SJSA1 (cell line): Measurements from ENCODE around the gene TRIM69. TPM values are rescaled to one million over a fixed set of nuclear protein-coding genes. Genes with fewer than 3 reads are reported as not detected.
"Not testable (repeated sequence)": the region's sequence is repeated elsewhere in the genome, so short reads cannot be mapped to it uniquely, and the experiment has no call there.

ENCODE experiments used
- DNase-seq, 2 experiments: peaks; one replicate each; pipeline ENCODE4 v3.0.0-alpha.2; 2015 to 2020; ENCODE audit warnings: low spot score in 2 of 2, low read depth in 1 of 2
- H3K27ac ChIP-seq: fragments of 250-450 bp; sonication (Bioruptor Pico); 2 replicates; pipeline ENCODE4 v1.5.1; 2020; ENCODE audit warnings: mild to moderate bottlenecking, moderate library complexity
- H3K27me3 ChIP-seq: fragments of 250-450 bp; sonication (Bioruptor Pico); replicated peaks from 2 replicates; pipeline ENCODE4 v1.5.1; 2020; ENCODE audit warnings: mild to moderate bottlenecking, moderate library complexity
- H3K36me3 ChIP-seq: fragments of 250-450 bp; sonication (Bioruptor Pico); 2 replicates; pipeline ENCODE4 v1.5.1; 2020; ENCODE audit warnings: mild to moderate bottlenecking
- H3K4me1 ChIP-seq: fragments of 250-450 bp; sonication (Bioruptor Pico); replicated peaks from 2 replicates; pipeline ENCODE4 v1.6.1; 2021; ENCODE audit warnings: mild to moderate bottlenecking
- H3K4me3 ChIP-seq: fragments of 250-450 bp; sonication (Bioruptor Pico); 2 replicates; pipeline ENCODE4 v1.5.1; 2020; ENCODE audit warnings: mild to moderate bottlenecking
- H3K9me3 ChIP-seq: fragments of 250-450 bp; sonication (Bioruptor Pico); replicated peaks from 2 replicates; pipeline ENCODE4 v1.5.1; 2020; ENCODE audit warnings: mild to moderate bottlenecking
- total RNA-seq: library from RNA; depleted of rRNA; stranded (reverse); fragments of >200 nt; shearing (Covaris generic); gene quantifications from 2 replicates; pipeline ENCODE4 v1.2.3, GENCODE V29; 2014

The TRIM69 gene
- total RNA-seq, 1 experiment from 2014 or later, result 9.1 TPM

DNA sequence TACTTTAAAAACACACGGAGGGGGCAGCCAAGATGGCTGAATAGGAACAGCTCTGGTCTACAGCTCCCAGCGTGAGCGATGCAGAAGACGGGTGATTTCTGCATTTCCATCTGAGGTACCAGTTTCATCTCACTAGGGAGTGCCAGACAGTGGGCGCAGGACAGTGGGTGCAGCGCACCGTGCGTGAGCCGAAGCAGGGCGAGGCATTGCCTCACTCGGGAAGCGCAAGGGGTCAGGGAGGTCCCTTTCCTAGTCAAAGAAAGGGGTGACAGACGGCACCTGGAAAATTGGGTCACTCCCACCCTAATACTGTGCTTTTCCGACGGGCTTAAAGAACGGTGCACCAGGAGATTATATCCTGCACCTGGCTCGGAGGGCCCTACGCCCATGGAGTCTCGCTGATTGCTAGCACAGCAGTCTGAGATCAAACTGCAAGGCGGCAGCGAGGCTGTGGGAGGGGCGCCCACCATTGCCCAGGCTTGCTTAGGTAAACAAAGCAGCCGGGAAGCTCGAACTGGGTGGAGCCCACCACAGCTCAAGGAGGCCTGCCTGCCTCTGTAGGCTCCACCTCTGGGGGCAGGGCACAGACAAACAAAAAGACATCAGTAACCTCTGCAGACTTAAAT lies 3.0 kb downstream of the TRIM69 start:
- H3K27me3 ChIP-seq, H3K9me3 ChIP-seq, H3K27ac ChIP-seq, H3K36me3 ChIP-seq, DNase-seq, H3K4me1 ChIP-seq, H3K4me3 ChIP-seq: not testable (repeated sequence)

DNA sequence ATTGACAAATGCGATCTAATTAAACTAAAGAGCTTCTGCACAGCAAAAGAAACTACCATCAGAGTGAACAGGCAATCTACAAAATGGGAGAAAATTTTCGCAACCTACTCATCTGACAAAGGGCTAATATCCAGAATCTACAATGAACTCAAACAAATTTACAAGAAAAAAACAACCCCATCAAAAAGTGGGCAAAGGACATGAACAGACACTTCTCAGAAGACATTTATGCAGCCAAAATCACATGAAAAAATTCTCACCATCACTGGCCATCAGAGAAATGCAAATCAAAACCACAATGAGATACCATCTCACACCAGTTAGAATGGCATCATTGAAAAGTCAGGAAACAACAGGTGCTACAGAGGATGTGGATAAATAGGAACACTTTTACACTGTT lies 7.1 kb downstream of the TRIM69 start:
- H3K36me3 ChIP-seq, H3K4me1 ChIP-seq, H3K27me3 ChIP-seq, H3K27ac ChIP-seq, H3K4me3 ChIP-seq, DNase-seq, H3K9me3 ChIP-seq: not testable (repeated sequence)

DNA sequence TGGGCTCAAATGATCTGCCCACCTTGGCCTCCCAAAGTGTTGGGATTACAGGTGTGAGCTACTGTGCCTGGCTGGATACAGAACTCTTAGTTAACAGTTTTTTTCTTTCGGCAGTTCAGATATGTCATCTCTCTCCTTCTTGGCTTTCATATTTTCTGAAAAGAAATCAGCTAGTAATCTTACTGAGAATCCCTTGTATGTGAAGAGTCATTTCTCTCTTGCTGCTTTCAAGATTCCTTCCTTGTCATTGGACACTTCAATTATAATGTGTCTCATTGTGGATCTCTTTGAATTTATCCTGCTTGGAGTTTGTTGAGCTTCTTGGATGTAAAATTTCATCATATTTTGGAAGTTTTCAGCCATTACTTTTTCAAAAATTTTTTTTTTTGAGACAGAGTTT lies 17.0 kb downstream of the TRIM69 start:
- DNase-seq, result no peak
- Histone ChIP-seq H3K27me3 (no peaks in the 10 kb centered on the region; the same call in 1 of the 2 replicates), H3K27ac (no peak overlapping the region), H3K9me3 (no peaks in the 10 kb centered on the region), H3K4me3 (no peak overlapping the region), H3K4me1 (no peaks in the 10 kb centered on the region), H3K36me3 (no peaks in the 10 kb centered on the region)

DNA sequence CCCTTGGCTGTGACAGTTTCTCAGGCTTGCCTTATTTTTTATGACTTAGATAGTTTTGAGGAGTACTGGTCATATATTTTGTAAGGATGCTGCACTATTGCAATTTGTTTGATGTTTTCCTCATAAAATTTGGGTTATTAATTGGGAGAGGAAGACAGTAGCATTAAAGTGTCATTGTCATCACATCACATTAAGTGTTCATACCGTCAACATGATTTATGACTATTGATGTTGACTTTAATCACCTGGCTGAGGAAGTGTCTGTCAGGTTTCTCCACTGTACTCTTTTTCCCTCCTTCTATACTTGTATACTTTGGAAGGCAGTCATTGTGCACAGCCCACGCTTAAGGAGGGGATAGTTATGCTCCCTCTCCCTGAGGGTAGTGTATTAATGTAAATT lies 26.9 kb downstream of the TRIM69 start:
- H3K4me1 ChIP-seq, result no peaks in the 10 kb centered on the region
- H3K36me3 ChIP-seq, result no peaks in the 10 kb centered on the region
- H3K9me3 ChIP-seq, result no peaks in the 10 kb centered on the region
- peaks cover 12% of the 10 kb centered on the region; the same call in 1 of the 2 replicates for H3K27me3 ChIP-seq
- H3K27ac ChIP-seq, result no peak overlapping the region
- DNase-seq, result no peak
- no peak overlapping the region for H3K4me3 ChIP-seq

DNA sequence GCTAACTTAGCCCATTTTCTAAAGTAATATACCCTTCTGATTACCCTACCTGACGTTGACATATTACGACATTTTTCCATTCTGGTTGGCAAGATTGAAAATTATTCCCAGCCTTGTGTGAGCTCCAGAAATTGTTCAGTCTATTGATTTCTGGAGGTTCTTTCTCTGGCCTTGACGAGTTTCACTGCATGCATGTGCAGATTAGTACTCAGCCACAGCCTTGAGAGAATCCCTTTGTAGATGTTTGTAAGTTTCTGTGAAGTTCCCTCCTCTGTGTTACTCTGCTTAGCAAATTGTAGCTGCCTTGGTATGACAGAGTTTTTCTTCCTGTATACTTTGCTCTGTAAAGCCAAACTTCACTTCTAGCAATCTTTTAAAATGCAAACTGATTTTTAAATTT lies 27.5 kb downstream of the TRIM69 start:
- H3K9me3 ChIP-seq, result no peaks in the 10 kb centered on the region
- peaks cover 12% of the 10 kb centered on the region; the same call in 1 of the 2 replicates for H3K27me3 ChIP-seq
- H3K27ac ChIP-seq, result no peak overlapping the region
- no peak overlapping the region for H3K4me3 ChIP-seq
- H3K4me1 ChIP-seq, result no peaks in the 10 kb centered on the region
- DNase-seq, result no peak
- no peaks in the 10 kb centered on the region for H3K36me3 ChIP-seq

DNA sequence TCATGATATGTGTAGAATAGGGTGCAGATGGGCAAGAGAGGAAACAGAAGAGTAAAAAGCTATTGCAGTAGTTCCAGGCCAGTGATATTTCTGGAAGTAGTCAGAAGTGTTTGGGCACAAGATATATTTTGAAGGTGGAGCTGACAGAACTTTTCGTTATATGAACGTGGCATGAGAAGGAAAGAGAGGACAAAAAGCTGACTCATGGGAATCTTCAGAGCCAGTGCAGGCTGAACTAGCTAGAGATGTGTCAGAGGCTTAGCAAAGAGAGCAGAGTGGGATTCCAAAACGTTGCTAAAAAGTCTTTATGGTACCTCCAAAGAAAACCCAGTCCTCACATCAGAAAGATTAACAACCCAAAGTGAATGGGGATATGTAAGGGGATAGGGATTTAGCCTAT lies 28.7 kb downstream of the TRIM69 start:
- Histone ChIP-seq H3K27ac (no peak overlapping the region), H3K4me1 (no peaks in the 10 kb centered on the region), H3K9me3 (no peaks in the 10 kb centered on the region), H3K4me3 (no peak overlapping the region), H3K36me3 (no peaks in the 10 kb centered on the region), H3K27me3 (peaks cover 5% of the 10 kb centered on the region; the same call in 1 of the 2 replicates)
- no peak for DNase-seq

DNA sequence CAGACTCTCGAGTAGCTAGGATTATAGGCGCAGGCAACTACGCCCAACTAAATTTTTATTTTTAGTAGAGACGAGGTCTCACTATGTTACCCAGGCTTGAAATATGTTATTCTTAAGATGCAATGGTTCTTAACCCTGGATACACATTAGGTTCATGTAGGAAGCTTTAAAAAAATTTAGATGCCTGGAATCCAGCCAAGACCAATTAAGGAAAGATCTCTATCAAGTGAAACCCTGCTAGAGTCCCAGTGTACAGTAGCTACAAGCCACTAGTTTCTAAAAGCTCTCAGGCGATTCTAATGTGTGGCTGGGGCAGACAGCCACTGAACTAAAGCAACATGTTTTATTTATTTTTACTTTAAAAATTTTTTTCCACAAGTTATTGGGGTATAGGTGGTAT lies 33.2 kb downstream of the TRIM69 start:
- no peak for DNase-seq
- H3K9me3 ChIP-seq, result peaks cover 3% of the 10 kb centered on the region; the same call in 1 of the 2 replicates
- no peak overlapping the region for H3K27ac ChIP-seq
- H3K36me3 ChIP-seq, result no peaks in the 10 kb centered on the region
- no peaks in the 10 kb centered on the region for H3K4me1 ChIP-seq
- H3K27me3 ChIP-seq, result no peaks in the 10 kb centered on the region; the same call in 1 of the 2 replicates
- no peak overlapping the region for H3K4me3 ChIP-seq

DNA sequence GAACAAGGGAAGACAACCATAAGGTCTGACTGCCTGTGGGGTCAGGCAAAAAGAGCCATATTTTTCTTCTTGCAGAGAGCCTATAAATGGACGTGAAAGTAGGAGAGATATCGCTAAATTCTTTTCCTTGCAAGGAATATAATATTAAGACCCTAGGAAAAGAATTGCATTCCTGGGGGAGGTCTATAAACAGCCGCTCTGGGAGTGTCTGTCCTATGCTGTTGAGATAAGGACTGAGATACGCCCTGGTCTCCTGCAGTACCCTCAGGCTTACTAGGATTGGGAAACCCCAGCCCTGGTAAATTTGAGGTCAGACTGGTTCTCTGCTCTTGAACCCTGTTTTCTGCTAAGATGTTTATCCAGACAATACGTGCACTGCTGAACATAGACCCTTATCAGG lies 34.4 kb downstream of the TRIM69 start:
- H3K27ac ChIP-seq, H3K4me1 ChIP-seq, H3K36me3 ChIP-seq, H3K9me3 ChIP-seq, DNase-seq, H3K27me3 ChIP-seq, H3K4me3 ChIP-seq: not testable (repeated sequence)

DNA sequence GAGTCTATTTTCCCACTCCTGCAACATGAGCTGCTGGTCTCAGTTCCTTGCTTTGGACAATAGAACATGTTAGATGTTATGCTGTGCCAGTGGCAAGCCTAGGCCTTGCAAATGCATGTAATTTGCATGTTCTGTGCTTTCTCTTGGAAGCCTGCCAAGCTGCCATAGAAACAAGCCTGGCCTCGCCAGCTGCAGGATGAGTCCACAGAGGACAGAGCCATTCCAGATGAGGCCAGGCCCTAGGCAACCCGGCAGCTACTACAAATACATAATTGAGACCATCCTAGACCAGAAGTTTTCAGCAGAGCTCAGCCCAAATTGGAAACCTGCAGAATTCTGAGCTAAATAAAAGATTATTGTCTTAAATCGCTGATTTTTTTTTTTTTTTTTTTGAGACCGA lies 39.6 kb downstream of the TRIM69 start:
- Histone ChIP-seq H3K9me3 (peaks cover 3% of the 10 kb centered on the region; the same call in 1 of the 2 replicates), H3K27me3 (no peaks in the 10 kb centered on the region), H3K27ac (no peak overlapping the region), H3K4me3 (no peak overlapping the region), H3K36me3 (no peaks in the 10 kb centered on the region), H3K4me1 (peaks cover 7% of the 10 kb centered on the region)
- no peak for DNase-seq

DNA sequence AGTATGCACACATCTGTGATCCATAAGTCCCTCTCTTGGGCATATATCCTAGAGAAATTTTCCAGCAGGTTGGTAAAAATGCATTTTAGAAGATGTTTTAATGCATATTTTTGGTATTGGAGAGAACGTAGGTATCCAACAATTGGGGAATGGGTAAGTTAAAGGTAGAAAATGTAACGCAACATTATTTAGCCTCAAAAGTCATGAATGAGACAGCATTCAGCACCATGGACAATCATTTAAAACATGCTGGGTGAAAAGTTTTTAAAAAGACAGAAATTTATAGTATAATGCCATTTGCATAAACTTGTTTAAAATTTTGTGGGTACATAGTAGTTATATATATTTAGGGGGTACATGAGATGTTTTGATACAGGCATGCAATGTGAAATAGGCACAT lies 43.4 kb downstream of the TRIM69 start:
- no peaks in the 10 kb centered on the region for H3K27me3 ChIP-seq
- H3K36me3 ChIP-seq, result no peaks in the 10 kb centered on the region
- H3K4me3 ChIP-seq, result no peak overlapping the region
- no peaks in the 10 kb centered on the region for H3K9me3 ChIP-seq
- no peak overlapping the region for H3K27ac ChIP-seq
- peaks cover 16% of the 10 kb centered on the region for H3K4me1 ChIP-seq
- DNase-seq, result no peak

DNA sequence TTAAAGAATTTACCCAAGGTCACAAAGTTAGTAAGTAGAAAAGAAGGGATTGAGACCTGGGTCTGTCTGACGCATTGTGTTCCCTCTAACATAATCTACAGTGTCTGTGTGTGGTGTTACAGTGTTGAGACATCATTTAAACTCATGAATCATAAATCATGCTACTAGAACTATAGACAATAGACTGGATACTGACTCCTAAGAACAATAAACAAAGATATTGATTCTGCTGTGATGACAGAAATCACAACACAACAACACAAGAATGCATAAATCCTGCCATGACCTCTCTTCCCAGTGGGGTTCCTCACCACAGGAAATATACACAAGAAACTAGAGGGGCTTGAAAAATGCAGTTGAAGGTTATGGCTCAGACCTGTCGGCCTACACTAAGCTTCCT lies 44.3 kb downstream of the TRIM69 start:
- H3K4me3 ChIP-seq, result no peak overlapping the region
- H3K27ac ChIP-seq, result no peak overlapping the region
- no peaks in the 10 kb centered on the region for H3K9me3 ChIP-seq
- no peaks in the 10 kb centered on the region for H3K27me3 ChIP-seq
- H3K36me3 ChIP-seq, result no peaks in the 10 kb centered on the region
- peak in 1 of 2 experiments; percentile 49 for DNase-seq
- H3K4me1 ChIP-seq, result peaks cover 16% of the 10 kb centered on the region

DNA sequence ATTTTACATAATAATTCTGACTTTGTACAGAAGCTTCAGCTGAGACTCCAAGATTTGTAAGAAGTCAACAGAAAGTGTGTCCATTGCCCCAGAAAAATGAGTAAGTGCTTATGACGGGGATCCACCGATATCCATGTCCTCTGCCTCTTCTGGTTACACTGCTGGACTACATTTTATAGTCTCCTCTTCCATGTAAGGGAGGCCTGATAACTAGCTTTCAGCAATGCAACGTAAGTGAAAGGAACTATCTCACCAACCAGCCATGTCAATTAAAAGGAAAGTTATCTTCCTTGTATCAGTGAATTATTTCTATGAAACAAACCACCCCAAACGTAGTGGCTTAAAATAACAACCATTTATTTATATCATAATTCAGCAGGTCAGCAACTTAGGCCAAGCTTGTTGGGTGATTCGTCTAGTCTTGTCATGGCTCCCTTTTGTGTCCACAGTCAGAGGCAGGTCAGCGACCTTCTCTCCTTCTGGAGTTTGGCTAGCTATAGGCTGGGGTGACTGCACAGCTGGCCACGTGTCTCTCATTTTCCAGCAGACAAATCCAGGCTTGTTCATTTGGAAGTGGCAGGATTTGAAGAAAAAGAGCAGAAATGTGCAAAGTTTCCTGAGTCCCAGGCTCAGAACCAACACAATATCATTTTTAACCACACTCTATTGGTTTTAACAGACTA lies 44.9 kb downstream of the TRIM69 start:
- no peak for DNase-seq
- Histone ChIP-seq H3K36me3 (no peaks in the 10 kb centered on the region), H3K4me3 (no peak overlapping the region), H3K9me3 (no peaks in the 10 kb centered on the region), H3K27me3 (no peaks in the 10 kb centered on the region), H3K4me1 (peaks cover 16% of the 10 kb centered on the region), H3K27ac (no peak overlapping the region)

DNA sequence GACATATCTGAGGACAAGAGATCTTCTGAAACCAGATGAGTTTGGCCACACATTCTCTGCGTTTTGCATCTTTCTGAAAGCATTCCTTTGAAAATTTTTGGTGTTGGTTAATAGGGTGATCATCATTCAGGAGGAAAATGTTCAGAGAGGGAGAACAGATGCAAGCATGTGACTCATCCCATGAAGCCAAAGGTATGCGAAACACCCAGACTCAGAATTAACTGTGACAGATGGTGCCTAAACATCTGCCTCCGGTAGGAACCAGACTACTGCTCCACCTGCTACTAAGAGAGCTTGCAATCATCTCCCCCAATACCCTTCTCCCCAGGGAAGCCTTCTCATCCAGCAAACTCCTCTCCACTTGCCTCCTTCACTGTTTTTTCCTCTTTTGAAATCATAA lies 46.2 kb downstream of the TRIM69 start:
- DNase-seq, result no peak
- H3K4me3 ChIP-seq, result no peak overlapping the region

DNA sequence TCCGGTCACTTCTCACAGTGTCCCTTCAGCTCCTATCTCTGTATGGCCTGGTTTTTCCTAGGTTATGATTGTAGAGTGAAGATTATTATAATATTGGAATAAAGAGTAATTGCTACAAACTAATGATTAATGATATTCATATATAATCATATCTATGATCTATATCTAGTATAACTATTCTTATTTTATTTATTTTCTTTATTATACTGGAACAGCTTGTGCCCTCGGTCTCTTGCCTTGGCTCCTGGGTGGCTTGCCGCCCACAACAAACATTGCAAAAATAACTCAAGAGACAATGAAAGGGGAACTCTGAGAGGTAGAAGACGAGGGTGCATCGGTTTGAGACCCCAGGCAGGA lies 48.6 kb downstream of the TRIM69 start:
- Histone ChIP-seq H3K4me1 (peaks cover 16% of the 10 kb centered on the region), H3K4me3 (peak overlapping the region; percentile 62)
- H3K9me3 ChIP-seq, DNase-seq, H3K27me3 ChIP-seq, H3K27ac ChIP-seq, H3K36me3 ChIP-seq: not testable (repeated sequence)

More for the DNA sequence above, 46.2 kb downstream of the TRIM69 start:
- Histone ChIP-seq H3K27me3 (no peaks in the 10 kb centered on the region), H3K9me3 (no peaks in the 10 kb centered on the region), H3K27ac (no peak overlapping the region), H3K36me3 (no peaks in the 10 kb centered on the region), H3K4me1 (peaks cover 16% of the 10 kb centered on the region)
